Gastroesophageal sphincter (tissue), 3 donors: ENCODE measurements around the gene KCNJ2.

Experiments used
- CTCF ChIP-seq, 4 experiments: fragments of 200-600 bp in 2 of 4; fragments of 450-650 bp in 2 of 4; sonication (generic) in 1 of 4; IDR thresholded peaks; one replicate each; pipeline ENCODE4 v1.5.1; 2017 to 2019; ENCODE audit warnings: antibody characterized with exemption in 4 of 4, mild to moderate bottlenecking in 2 of 4, moderate library complexity in 2 of 4
- EP300 ChIP-seq: sonication (generic); formaldehyde crosslinking; IDR thresholded peaks from one replicate; pipeline ENCODE4 v1.6.1; 2017; ENCODE audit warnings: antibody characterized with exemption, mild to moderate bottlenecking
- POLR2A ChIP-seq, 2 donors: fragments of 450-650 bp; IDR thresholded peaks; one replicate each; pipeline ENCODE4 v1.6.1; 2017; ENCODE audit warnings: antibody characterized with exemption in 2 of 2, mild to moderate bottlenecking in 2 of 2, moderate library complexity in 1 of 2
- POLR2AphosphoS5 ChIP-seq: sonication (generic); formaldehyde crosslinking; IDR thresholded peaks from one replicate; pipeline ENCODE4 v1.6.1; 2017; ENCODE audit warnings: antibody characterized with exemption

GRCh38 chr17:70157151-70157550 is 12.2 kb upstream of the KCNJ2 start:
- no peak for TF ChIP-seq CTCF (IDR thresholded peaks at IDR 0.05)
- no peak for TF ChIP-seq POLR2A (IDR thresholded peaks at IDR 0.05)
- TF ChIP-seq POLR2AphosphoS5: no peak
- TF ChIP-seq EP300: no peak
